Amygdala (tissue), 56 donors: ENCODE measurements around the gene CACNA2D1.

Source experiments
- DNase-seq, 56 donors: peaks; one replicate each; lab custom pipeline; 2025; lab: John Stamatoyannopoulos, UW

Gene CACNA2D1

GRCh38 chr7:81926154-81926553 lies 517.4 kb downstream of the CACNA2D1 start:
- no peak for DNase-seq

DNA sequence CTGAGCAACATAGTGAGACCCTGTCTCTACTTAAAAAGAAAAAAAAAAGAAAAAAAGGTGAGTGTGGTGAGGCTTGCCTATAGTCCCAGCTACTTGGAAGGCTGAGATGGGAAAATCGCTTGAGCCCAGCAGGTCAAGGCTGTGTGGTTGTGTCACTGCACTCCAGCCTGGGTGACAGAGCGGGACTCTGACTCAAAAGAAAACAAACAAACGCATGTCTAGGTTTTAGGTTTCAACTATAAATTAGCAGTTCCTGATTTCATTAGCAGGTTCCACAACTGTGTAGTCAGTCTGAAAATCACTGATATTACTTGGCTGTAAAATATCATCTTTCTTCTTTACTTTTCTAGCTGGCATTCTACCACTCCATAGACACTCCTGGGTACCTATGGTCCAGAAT lies 518.0 kb downstream of the CACNA2D1 start:
- no peak for DNase-seq

- DNase-seq: no peak
These were observed 519.1 kb downstream of the CACNA2D1 start for GRCh38 chr7:81924494-81924893.

GRCh38 chr7:81919494-81919893 lies 524.1 kb downstream of the CACNA2D1 start:
- no peak for DNase-seq

DNA sequence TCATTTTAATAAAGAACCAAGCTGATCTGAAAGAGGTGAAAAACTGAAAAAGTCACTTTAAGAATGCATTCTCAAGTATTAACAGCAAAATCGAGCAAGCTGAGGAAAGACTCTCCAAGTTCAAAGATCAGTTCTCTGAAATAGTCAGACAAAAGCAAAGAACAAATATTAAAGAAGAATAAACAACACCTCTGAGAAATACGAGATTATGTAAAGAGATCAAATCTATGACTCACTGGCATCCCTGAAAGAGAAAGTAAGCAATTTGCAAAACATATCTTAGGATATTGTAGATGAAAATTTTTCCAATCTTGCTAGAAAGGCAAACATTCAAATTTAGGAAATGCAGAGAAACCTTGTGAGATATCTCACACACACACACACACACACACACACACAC lies 535.4 kb downstream of the CACNA2D1 start:
- no peak for DNase-seq

- DNase-seq: no peak
These were observed 540.5 kb downstream of the CACNA2D1 start for GRCh38 chr7:81903115-81903514.

DNA sequence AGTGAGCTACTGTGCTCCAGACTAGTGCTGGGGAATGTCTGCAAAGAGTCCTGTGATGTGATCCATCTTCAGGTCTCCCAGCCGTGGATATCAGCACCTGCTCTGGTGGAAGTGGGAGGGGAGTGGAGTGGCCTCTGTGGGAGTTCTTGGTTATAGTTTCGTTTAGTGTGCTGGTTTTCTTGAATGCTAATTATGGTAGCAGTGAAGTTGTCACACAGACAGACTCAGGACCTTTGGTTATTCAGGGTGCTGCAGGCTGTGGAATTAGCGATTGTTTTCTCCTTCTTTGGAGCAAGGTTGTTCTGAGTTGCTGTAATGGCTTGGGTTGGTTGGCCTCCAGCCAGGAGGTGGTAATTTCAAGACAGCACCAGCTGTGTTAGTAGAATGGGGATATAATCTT lies 541.0 kb downstream of the CACNA2D1 start:
- DNase-seq: no peak
